Calu3 (cell line): Measurements from ENCODE around the gene KRTAP5-3. TPM values are rescaled to one million over a fixed set of nuclear protein-coding genes. Genes with fewer than 3 reads are reported as not detected.

Experiments used
- BruUV-seq: library from RNA; stranded (reverse); fragments of 400-500 nt; replicated peaks from 2 replicates; lab custom pipeline; 2021; lab: Mats Ljungman, UMichigan
- CTCF ChIA-PET: fragments of 300-600 bp; sonication (Branson Sonifier 250); formaldehyde crosslinking; loops from one replicate; lab custom pipeline; 2022; ENCODE audit warnings: antibody characterized with exemption; lab: Charles Lee
- DNase-seq: peaks from one replicate; pipeline ENCODE4 v3.0.0; 2022
- H3K27ac Mint-ChIP-seq: one replicate; pipeline ENCODE4 v1.8.0; 2022; ENCODE audit warnings: mixed read lengths; ENCODE audit not compliant: unreplicated experiment
- H3K27me3 Mint-ChIP-seq: one replicate; pipeline ENCODE4 v1.8.0; 2022; ENCODE audit warnings: mixed read lengths; ENCODE audit not compliant: unreplicated experiment
- H3K36me3 Mint-ChIP-seq: one replicate; pipeline ENCODE4 v1.8.0; 2022; ENCODE audit warnings: mild to moderate bottlenecking, moderate library complexity, mixed read lengths; ENCODE audit not compliant: insufficient read depth, unreplicated experiment
- H3K4me1 Mint-ChIP-seq: one replicate; pipeline ENCODE4 v1.8.0; 2022; ENCODE audit warnings: mild to moderate bottlenecking, low read depth, mixed read lengths; ENCODE audit not compliant: unreplicated experiment
- H3K4me3 Mint-ChIP-seq: one replicate; pipeline ENCODE4 v1.8.0; 2022; ENCODE audit warnings: mild to moderate bottlenecking, low read depth, moderate library complexity, mixed read lengths; ENCODE audit not compliant: unreplicated experiment
- H3K9me3 Mint-ChIP-seq: one replicate; pipeline ENCODE4 v1.8.0; 2022; ENCODE audit warnings: low read depth, mixed read lengths; ENCODE audit not compliant: unreplicated experiment
- CTCF ChIP-seq: fragments of 200-600 bp; IDR thresholded peaks from one replicate; pipeline ENCODE4 v1.8.0; 2022; ENCODE audit warnings: antibody characterized with exemption; ENCODE audit not compliant: unreplicated experiment
- intact Hi-C: fragments of 100-400 bp; cut with micrococcal nuclease; formaldehyde crosslinking; loops from one replicate; pipeline ENCODE4 v1.10.0; 2022; ENCODE audit not compliant: unreplicated experiment
- total RNA-seq: library from RNA; stranded (reverse); gene quantifications from 2 replicates; pipeline ENCODE4 v1.2.3, GENCODE V29; 2022

Gene KRTAP5-3
- total RNA-seq, 1 experiment from 2014 or later, result not detected

GRCh38 chr11:1570001-1570453, 38.2 kb downstream of the KRTAP5-3 start:
- BruUV-seq, result no TSS peak
- DNase-seq, result no peak
- Mint-ChIP-seq H3K4me1 (peaks cover 7% of the 10 kb centered on the region), H3K27ac (no peak overlapping the region), H3K27me3 (no peaks in the 10 kb centered on the region), H3K9me3 (no peaks in the 10 kb centered on the region), H3K36me3 (peaks cover 46% of the 10 kb centered on the region), H3K4me3 (no peak overlapping the region)
- TF ChIP-seq CTCF, result no peak
- CTCF ChIA-PET, result interaction anchor here (0.7 kb wide), 1 partner anchor 21 kb away, joined by 3 read pairs; no protein-coding TSS in a partner anchor
- intact Hi-C loops, result no loop called here

GRCh38 chr11:1569251-1569780, 38.9 kb downstream of the KRTAP5-3 start:
- no peak for DNase-seq
- CTCF ChIA-PET, result no interaction called here
- Mint-ChIP-seq H3K27ac (no peak overlapping the region), H3K4me3 (no peak overlapping the region), H3K9me3 (no peaks in the 10 kb centered on the region), H3K36me3 (peaks cover 46% of the 10 kb centered on the region), H3K27me3 (no peaks in the 10 kb centered on the region), H3K4me1 (peaks cover 7% of the 10 kb centered on the region)
- BruUV-seq, result no TSS peak
- intact Hi-C loops, result no loop called here
- no peak for TF ChIP-seq CTCF

GRCh38 chr11:1568441-1568911, 39.8 kb downstream of the KRTAP5-3 start:
- Mint-ChIP-seq H3K9me3 (no peaks in the 10 kb centered on the region), H3K36me3 (peaks cover 43% of the 10 kb centered on the region), H3K4me3 (no peak overlapping the region), H3K4me1 (peaks cover 7% of the 10 kb centered on the region), H3K27me3 (no peaks in the 10 kb centered on the region), H3K27ac (no peak overlapping the region)
- CTCF ChIA-PET, result no interaction called here
- no peak for DNase-seq
- intact Hi-C loops, result no loop called here
- no peak for TF ChIP-seq CTCF
- no TSS peak for BruUV-seq

- intact Hi-C loops, result no loop called here
- BruUV-seq, result no TSS peak
- H3K27me3 Mint-ChIP-seq, result no peaks in the 10 kb centered on the region
- H3K4me1 Mint-ChIP-seq, result peaks cover 7% of the 10 kb centered on the region
- peaks cover 42% of the 10 kb centered on the region for H3K36me3 Mint-ChIP-seq
- no peak for DNase-seq
- no peak overlapping the region for H3K4me3 Mint-ChIP-seq
- no peak overlapping the region for H3K27ac Mint-ChIP-seq
- no peak for TF ChIP-seq CTCF
- no peaks in the 10 kb centered on the region for H3K9me3 Mint-ChIP-seq
- CTCF ChIA-PET, result no interaction called here
These were observed 40.6 kb downstream of the KRTAP5-3 start for GRCh38 chr11:1567721-1568100.
